Endothelial cell of umbilical vein (primary cell): ENCODE data around the gene PRKG1. TPM values are rescaled to one million over a fixed set of nuclear protein-coding genes. Genes with fewer than 3 reads are reported as not detected.

ENCODE experiments used
- BruUV-seq: library from RNA; stranded (reverse); fragments of 400-500 nt; replicated peaks from 2 replicates; lab custom pipeline; 2021; lab: Mats Ljungman, UMichigan
- CTCF ChIA-PET: fragments of 300-600, 350-600 bp; sonication (Branson Sonifier 250); formaldehyde crosslinking; loops from one replicate; lab custom pipeline; 2021; ENCODE audit warnings: antibody characterized with exemption, inconsistent platforms; lab: Charles Lee
- POLR2A ChIA-PET: fragments of 300-600, 350-600 bp; sonication (Branson Sonifier 250); formaldehyde crosslinking; loops from one replicate; lab custom pipeline; 2021; ENCODE audit warnings: antibody characterized with exemption, inconsistent platforms; lab: Charles Lee
- DNase-seq: peaks from one replicate; pipeline ENCODE4 v3.0.0-alpha.2; 2011; ENCODE audit warnings: low read depth, low spot score
- FAIRE-seq: peaks from 2 replicates; lab custom pipeline; 2011; peaks lifted over from hg19 to GRCh38; lab: Jason Lieb, UNC
- H2AFZ ChIP-seq: 2 replicates; pipeline ENCODE4 v1.6.0; 2012; ENCODE audit warnings: low read depth, low read length, control low read depth, inconsistent platforms
- H3K27ac ChIP-seq: 2 replicates; pipeline ENCODE4 v1.5.1; 2011; ENCODE audit warnings: low read depth, mild to moderate bottlenecking, control low read depth, low read length, moderate library complexity; ENCODE audit not compliant: insufficient read depth
- H3K27me3 ChIP-seq, 2 experiments: 2 replicates each; pipeline versions ENCODE4 v1.6.0 to v1.6.1; 2011; ENCODE audit warnings: low read length in 2 of 2, mixed read lengths in 1 of 2; ENCODE audit not compliant: control insufficient read depth in 2 of 2, insufficient read depth in 2 of 2
- H3K36me3 ChIP-seq, 2 experiments: 2 replicates in 1 of 2; 3 replicates in 1 of 2; pipeline ENCODE4 v1.5.1; 2011; ENCODE audit warnings: low read length in 2 of 2, mild to moderate bottlenecking in 1 of 2, moderate library complexity in 1 of 2; ENCODE audit not compliant: control insufficient read depth in 2 of 2, insufficient read depth in 2 of 2; ENCODE audit errors: extremely low read depth in 1 of 2
- H3K4me1 ChIP-seq: 3 replicates; pipeline ENCODE4 v1.5.1; 2011; ENCODE audit warnings: mild to moderate bottlenecking, low read length; ENCODE audit not compliant: control insufficient read depth, insufficient read depth; ENCODE audit errors: extremely low read depth
- H3K4me2 ChIP-seq: 2 replicates; pipeline ENCODE4 v1.6.1; 2011; ENCODE audit warnings: low read length, control low read depth, mixed read lengths; ENCODE audit not compliant: insufficient read depth
- H3K4me3 ChIP-seq, 3 experiments: fragments of 200-600 bp in 1 of 3; sonication (generic), shearing (Covaris generic) in 1 of 3; replicated peaks in 1 of 3; 2 replicates each; pipeline ENCODE4 v1.5.1; 2011 to 2016; ENCODE audit warnings: control low read depth in 3 of 3, low read length in 3 of 3, mild to moderate bottlenecking in 2 of 3, inconsistent platforms in 1 of 3, low read depth in 1 of 3, moderate library complexity in 1 of 3; ENCODE audit not compliant: insufficient read depth in 1 of 3
- H3K79me2 ChIP-seq: 2 replicates; pipeline ENCODE4 v1.6.0; 2012; ENCODE audit warnings: low read length, inconsistent platforms; ENCODE audit not compliant: control insufficient read depth, insufficient read depth
- H3K9ac ChIP-seq: replicated peaks from 2 replicates; pipeline ENCODE3; 2011; ENCODE audit warnings: low read length, control low read depth; ENCODE audit not compliant: insufficient read depth; ENCODE audit errors: extremely low read depth
- H3K9me1 ChIP-seq: replicated peaks from 3 replicates; pipeline ENCODE4 v1.6.0; 2011; ENCODE audit warnings: mild to moderate bottlenecking, low read length; ENCODE audit not compliant: control insufficient read depth, insufficient read depth; ENCODE audit errors: extremely low read depth
- H3K9me3 ChIP-seq: replicated peaks from 2 replicates; pipeline ENCODE4 v1.5.1; 2012; ENCODE audit warnings: low read length, inconsistent platforms; ENCODE audit not compliant: control insufficient read depth, insufficient read depth
- H4K20me1 ChIP-seq: replicated peaks from 2 replicates; pipeline ENCODE3; 2011; ENCODE audit warnings: mild to moderate bottlenecking, low read length; ENCODE audit not compliant: control insufficient read depth, insufficient read depth; ENCODE audit errors: extremely low read depth
- CTCF ChIP-seq, 2 donors: IDR thresholded peaks; 1 replicate in 1 of 2; 2 replicates in 1 of 2; pipeline ENCODE4 v1.5.1; 2011; ENCODE audit warnings: low read length in 2 of 2, mild to moderate bottlenecking in 2 of 2, moderate library complexity in 2 of 2, control low read depth in 1 of 2, inconsistent platforms in 1 of 2, low read depth in 1 of 2; ENCODE audit not compliant: insufficient read depth in 1 of 2; ENCODE audit errors: extremely low read depth in 1 of 2
- EZH2 ChIP-seq: IDR thresholded peaks from 2 replicates; pipeline ENCODE4 v1.6.1; 2012; ENCODE audit warnings: borderline replicate concordance, low read depth, mild to moderate bottlenecking, moderate library complexity, low read length, inconsistent platforms; ENCODE audit not compliant: severe bottlenecking
- FOS ChIP-seq: IDR thresholded peaks from 2 replicates; pipeline ENCODE4 v1.6.1; 2011; ENCODE audit warnings: mild to moderate bottlenecking, low read length, moderate library complexity, borderline replicate concordance; ENCODE audit not compliant: insufficient read depth
- GATA2 ChIP-seq: IDR thresholded peaks from 2 replicates; pipeline ENCODE4 v1.7.0; 2011; ENCODE audit warnings: low read depth, mild to moderate bottlenecking, moderate library complexity, mixed read lengths, low read length; ENCODE audit not compliant: insufficient read length, insufficient read depth
- JUN ChIP-seq: IDR thresholded peaks from 2 replicates; pipeline ENCODE4 v1.6.1; 2011; ENCODE audit warnings: borderline replicate concordance, low read depth; ENCODE audit not compliant: insufficient read length, insufficient read depth
- MYC ChIP-seq: IDR thresholded peaks from one replicate; pipeline ENCODE4 v1.6.1; 2011; ENCODE audit warnings: mild to moderate bottlenecking, low read depth, low read length
- POLR2A ChIP-seq: IDR thresholded peaks from 2 replicates; pipeline ENCODE4 v1.6.1; 2012; ENCODE audit warnings: low read depth, mild to moderate bottlenecking, control low read depth, low read length
- POLR2AphosphoS5 ChIP-seq: IDR thresholded peaks from 2 replicates; pipeline ENCODE4 v1.6.1; 2012; ENCODE audit warnings: low read depth, mild to moderate bottlenecking, control low read depth, low read length, moderate library complexity; ENCODE audit not compliant: insufficient read depth
- dilution Hi-C: fragments of 300-500 bp; cut with MboI; formaldehyde crosslinking; loops from one replicate; pipeline ENCODE4 v1.15.0; 2019; ENCODE audit warnings: low sequenced_read_pairs; ENCODE audit not compliant: extremely low pct_ligation_motif_present
- intact Hi-C: fragments of 100-400 bp; cut with micrococcal nuclease; formaldehyde crosslinking; loops from one replicate; pipeline ENCODE4 v1.10.0; 2022
- polyA plus RNA-seq, 4 experiments: library from polyadenylated mRNA; depleted of rRNA in 3 of 4; stranded (reverse) in 3 of 4; unstranded in 1 of 4; fragments of >200 nt; gene quantifications; 2 replicates each; pipeline versions ENCODE4 v1.2.1 to v1.2.3, GENCODE V29; 2011 to 2012; ENCODE audit warnings: missing spikeins in 1 of 4
- total RNA-seq: library from RNA; stranded (reverse); gene quantifications from 2 replicates; pipeline ENCODE4 v1.2.3, GENCODE V29; 2021

Gene PRKG1
- total and polyA plus RNA-seq, 2 donors (not counting 3 experiments of a cell fraction or from before 2014, with no cell fraction given) = 0.01 to 0.18 TPM

DNA sequence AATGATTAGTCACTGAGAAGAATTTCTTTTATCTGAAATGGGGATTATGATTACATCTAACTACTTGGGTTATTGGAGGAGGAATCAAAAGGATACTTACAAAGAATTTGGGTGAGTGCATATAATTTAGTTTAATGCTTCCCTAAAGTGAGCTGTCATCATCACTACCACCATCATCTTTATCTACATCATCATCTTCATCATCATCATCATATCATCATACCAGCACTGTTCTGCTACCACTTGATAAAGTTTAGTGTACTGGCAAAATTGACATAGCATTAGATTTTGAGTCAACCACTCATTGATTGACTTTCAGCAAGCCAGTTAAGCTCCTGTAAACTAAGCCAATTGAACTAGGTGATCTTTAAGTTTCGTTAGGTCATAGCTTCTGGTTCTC, 994.2 kb downstream of the PRKG1 start:
- POLR2A ChIA-PET = no interaction called here

More for the DNA sequence above, 994.2 kb downstream of the PRKG1 start:
- H4K20me1 ChIP-seq = no peaks in the 10 kb centered on the region
- H3K4me2 ChIP-seq = no peak overlapping the region
- no peaks in the 10 kb centered on the region for H3K9me1 ChIP-seq
- no peaks in the 10 kb centered on the region for H3K79me2 ChIP-seq
- H3K36me3 ChIP-seq = no peaks in the 10 kb centered on the region
- FAIRE-seq (no peak), DNase-seq (no peak)
- dilution Hi-C loops = no loop called here
- no peak overlapping the region for H2AFZ ChIP-seq
- BruUV-seq = no TSS peak
- intact Hi-C loops = no loop called here
- no peak overlapping the region for H3K9ac ChIP-seq
- H3K27me3 ChIP-seq = no peaks in the 10 kb centered on the region
- H3K27ac ChIP-seq = no peak overlapping the region
- H3K4me1 ChIP-seq = no peaks in the 10 kb centered on the region
- CTCF ChIA-PET = no interaction called here
- TF ChIP-seq CTCF (IDR thresholded peaks at IDR 0.05; ENCODE audit: extremely low read depth in 1 of 2, insufficient read depth in 1 of 2, low read depth in 1 of 2, low read length in 2 of 2) (no peak), EZH2 (no peak), FOS (no peak), POLR2A (no peak), MYC (no peak), GATA2 (no peak), JUN (no peak), POLR2AphosphoS5 (no peak)
- H3K4me3 ChIP-seq = no peak overlapping the region
- H3K9me3 ChIP-seq = no peaks in the 10 kb centered on the region
